ENCODE data around the gene DSC2.

DSC2 gene

GRCh38 chr18:31101183-31102024, 817 bp downstream of the DSC2 start (continued):
- no peak for TF ChIP-seq CREB5 (CRISPR knock-in tag; IDR thresholded peaks at IDR 0.05; ENCODE audit: low read depth)
- no peak for TF ChIP-seq POU6F1 (CRISPR knock-in tag; IDR thresholded peaks at IDR 0.05; ENCODE audit: borderline replicate concordance, low read depth)
- no peak for TF ChIP-seq ZNF70 (CRISPR knock-in tag; IDR thresholded peaks at IDR 0.05)
- no peak for TF ChIP-seq OSR1 (CRISPR knock-in tag; IDR thresholded peaks at IDR 0.05)

GRCh38 chr18:31100436-31101182, 1.6 kb downstream of the DSC2 start:
- no peak for ATAC-seq
- no peak for TF ChIP-seq ZFP30 (CRISPR knock-in tag; IDR thresholded peaks at IDR 0.05)
- TF ChIP-seq OSR1 (CRISPR knock-in tag; IDR thresholded peaks at IDR 0.05), result no peak
- no peak for TF ChIP-seq POU6F1 (CRISPR knock-in tag; IDR thresholded peaks at IDR 0.05; ENCODE audit: borderline replicate concordance, low read depth)
- TF ChIP-seq PPARA (CRISPR knock-in tag; IDR thresholded peaks at IDR 0.05; ENCODE audit: borderline replicate concordance), result no peak
- TF ChIP-seq RARB (CRISPR knock-in tag; IDR thresholded peaks at IDR 0.05), result no peak
- TF ChIP-seq CSDC2 (CRISPR knock-in tag; IDR thresholded peaks at IDR 0.05), result no peak
- TF ChIP-seq ESRRG (CRISPR knock-in tag; IDR thresholded peaks at IDR 0.05), result no peak
- TF ChIP-seq TCF4 (CRISPR knock-in tag; IDR thresholded peaks at IDR 0.05; ENCODE audit: borderline replicate concordance), result no peak
- TF ChIP-seq ARNTL (CRISPR knock-in tag; IDR thresholded peaks at IDR 0.05; ENCODE audit: borderline replicate concordance, low read depth), result no peak
- no peak for TF ChIP-seq GLIS3 (CRISPR knock-in tag; IDR thresholded peaks at IDR 0.05)

GRCh38 chr18:31099450-31100230, 2.6 kb downstream of the DSC2 start:
- ATAC-seq, result no peak
- TF ChIP-seq TSHZ2 (CRISPR knock-in tag; IDR thresholded peaks at IDR 0.05) (no peak), SNAI2 (CRISPR knock-in tag; IDR thresholded peaks at IDR 0.05) (no peak), ARNTL (CRISPR knock-in tag; IDR thresholded peaks at IDR 0.05; ENCODE audit: borderline replicate concordance, low read depth) (no peak), CSRNP3 (CRISPR knock-in tag; IDR thresholded peaks at IDR 0.05) (no peak), OSR1 (CRISPR knock-in tag; IDR thresholded peaks at IDR 0.05) (no peak), GLIS3 (CRISPR knock-in tag; IDR thresholded peaks at IDR 0.05) (no peak), POU6F1 (CRISPR knock-in tag; IDR thresholded peaks at IDR 0.05; ENCODE audit: borderline replicate concordance, low read depth) (no peak), ZC3H10 (CRISPR knock-in tag; IDR thresholded peaks at IDR 0.05) (no peak), CREB5 (CRISPR knock-in tag; IDR thresholded peaks at IDR 0.05; ENCODE audit: low read depth) (no peak), ESRRG (CRISPR knock-in tag; IDR thresholded peaks at IDR 0.05) (no peak), CSDC2 (CRISPR knock-in tag; IDR thresholded peaks at IDR 0.05) (no peak), ZNF8 (CRISPR knock-in tag; IDR thresholded peaks at IDR 0.05) (no peak), ZNF565 (CRISPR knock-in tag; conservative IDR thresholded peaks at IDR 0.05; ENCODE audit: low read depth) (no peak), ZFP3 (CRISPR knock-in tag; IDR thresholded peaks at IDR 0.05) (no peak)

Data from SK-N-SH treated with all-trans-retinoic acid at 6 μM for 48 hours (cell line).